KOPT-K1 (cell line): ENCODE measurements around the gene ESPNL.

Experiments used
- H3K27ac ChIP-seq: fragments of 200-600 bp; sonication (generic); 2 replicates; pipeline ENCODE4 v1.5.1; 2016; ENCODE audit warnings: antibody characterized with exemption, mild to moderate bottlenecking, low read depth, low read length; ENCODE audit not compliant: poor library complexity, severe bottlenecking
- H3K36me3 ChIP-seq: fragments of 200-600 bp; sonication (generic); 2 replicates; pipeline ENCODE4 v1.5.1; 2017; ENCODE audit warnings: antibody characterized with exemption, mild to moderate bottlenecking, low read length, moderate library complexity; ENCODE audit not compliant: insufficient read depth
- H3K9me3 ChIP-seq: fragments of 200-600 bp; sonication (generic); 2 replicates; pipeline ENCODE4 v1.5.1; 2017; ENCODE audit warnings: antibody characterized with exemption, low read length, mild to moderate bottlenecking; ENCODE audit not compliant: insufficient read depth, poor library complexity, severe bottlenecking

The ESPNL gene

DNA sequence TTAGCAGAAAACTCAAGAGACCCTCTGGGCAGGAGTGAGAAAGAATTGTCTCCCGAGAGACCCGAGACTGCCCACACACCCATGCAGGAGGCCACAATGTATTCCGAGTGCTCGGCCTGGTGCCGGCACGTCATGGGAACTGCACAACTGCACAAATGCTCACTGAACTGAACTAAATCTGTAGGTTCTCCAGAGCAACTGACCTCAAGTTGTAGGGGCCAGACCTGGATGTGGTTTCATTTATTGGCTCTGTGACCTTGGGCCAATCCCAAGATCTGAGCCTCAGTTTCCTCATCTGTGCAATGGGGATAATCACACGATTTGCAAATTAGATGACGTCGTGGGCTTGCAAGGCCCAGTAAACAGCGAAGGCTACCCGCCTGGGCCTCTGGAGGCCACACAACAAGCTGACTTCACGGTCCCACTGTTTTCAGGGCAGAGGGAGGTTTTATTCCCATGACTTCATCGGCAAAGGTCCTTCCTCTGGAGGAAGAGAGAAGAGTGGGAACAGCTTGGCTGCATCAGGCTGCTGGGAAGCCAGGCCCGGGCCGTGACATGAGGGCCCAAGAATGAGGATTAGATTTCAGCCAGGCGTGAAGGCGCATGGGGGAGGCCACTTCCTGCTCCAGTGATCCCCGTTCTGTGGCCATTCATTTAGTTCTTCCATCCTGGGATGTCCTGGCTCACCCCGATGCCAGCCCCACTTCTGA lies 55.1 kb downstream of the ESPNL start:
- H3K36me3 ChIP-seq: no peaks in the 10 kb centered on the region
- H3K27ac ChIP-seq: no peak overlapping the region
- H3K9me3 ChIP-seq: peaks cover 6% of the 10 kb centered on the region

- Histone ChIP-seq H3K27ac (no peak overlapping the region), H3K36me3 (no peaks in the 10 kb centered on the region)
Observed at GRCh38 chr2:238155761-238156694, 55.9 kb downstream of the ESPNL start.

GRCh38 chr2:238157506-238158017 lies 57.4 kb downstream of the ESPNL start:
- Histone ChIP-seq H3K36me3 (no peaks in the 10 kb centered on the region), H3K9me3 (peaks cover 6% of the 10 kb centered on the region), H3K27ac (no peak overlapping the region)

More at GRCh38 chr2:238155761-238156694, 55.9 kb downstream of the ESPNL start:
- peaks cover 6% of the 10 kb centered on the region for H3K9me3 ChIP-seq

GRCh38 chr2:238158018-238158508 lies 57.9 kb downstream of the ESPNL start:
- Histone ChIP-seq H3K36me3 (no peaks in the 10 kb centered on the region), H3K27ac (no peak overlapping the region), H3K9me3 (peaks cover 6% of the 10 kb centered on the region)

- Histone ChIP-seq H3K36me3 (no peaks in the 10 kb centered on the region), H3K27ac (no peak within 1 kb of the TSS), H3K9me3 (peaks cover 6% of the 10 kb centered on the region)
Observed at GRCh38 chr2:238158509-238159070, 58.5 kb downstream of the ESPNL start, which contains the start of gene ERFE. ERFE (plus strand) TSS chr2:238158970; CDS start chr2:238159008, 38 bp downstream.

DNA sequence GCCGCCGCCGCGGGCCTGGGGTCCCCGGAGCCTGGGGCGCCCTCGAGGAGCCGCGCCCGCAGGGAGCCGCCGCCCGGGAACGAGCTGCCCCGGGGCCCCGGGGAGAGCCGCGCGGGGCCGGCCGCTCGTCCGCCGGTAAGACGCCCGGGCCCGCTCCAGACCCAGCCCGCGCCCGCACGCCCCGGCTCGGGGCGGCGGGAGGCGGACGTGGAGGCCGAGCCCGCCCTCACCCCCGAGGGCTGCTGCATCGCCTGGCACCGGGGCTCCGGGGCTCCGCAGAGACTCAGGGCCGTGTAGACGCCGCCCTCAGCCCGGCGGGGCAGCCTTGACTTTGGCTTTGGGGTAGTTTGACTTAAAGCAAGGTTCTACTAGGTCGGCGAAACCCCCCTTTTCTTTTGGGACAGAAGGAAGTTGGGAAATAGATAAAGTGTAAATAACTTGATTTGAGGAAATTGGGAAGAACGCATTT lies 59.0 kb downstream of the ESPNL start:
- H3K36me3 ChIP-seq: no peaks in the 10 kb centered on the region
- no peak overlapping the region for H3K27ac ChIP-seq
- peaks cover 4% of the 10 kb centered on the region for H3K9me3 ChIP-seq

DNA sequence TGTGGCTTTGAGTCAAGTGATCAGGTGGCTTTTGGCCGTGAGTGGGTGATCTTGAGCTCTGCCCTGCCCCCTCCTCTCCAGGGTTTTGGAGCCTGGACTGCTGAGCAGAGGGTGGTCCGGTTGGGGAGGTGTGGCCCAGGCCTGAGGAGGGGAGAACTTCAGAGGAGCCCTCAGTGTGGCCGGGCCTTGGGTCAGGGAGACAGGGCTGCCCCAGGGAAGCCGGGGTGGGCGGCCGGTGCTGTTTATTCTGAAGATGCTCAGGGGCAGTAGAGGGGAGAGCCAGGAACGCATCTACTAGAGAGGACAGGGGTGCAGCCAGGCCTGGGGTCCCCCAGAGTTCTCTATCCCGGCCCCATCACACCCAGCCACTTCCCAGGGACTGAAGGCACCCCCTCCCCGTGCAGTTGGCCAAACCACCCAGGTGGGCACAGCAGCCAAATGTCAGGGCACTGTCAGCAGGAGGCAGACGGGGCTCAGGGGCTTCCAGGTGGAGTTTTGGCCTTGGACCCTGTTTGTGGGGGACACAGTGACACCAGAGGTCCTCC lies 59.6 kb downstream of the ESPNL start:
- Histone ChIP-seq H3K36me3 (no peaks in the 10 kb centered on the region), H3K27ac (no peak overlapping the region), H3K9me3 (no peaks in the 10 kb centered on the region)

DNA sequence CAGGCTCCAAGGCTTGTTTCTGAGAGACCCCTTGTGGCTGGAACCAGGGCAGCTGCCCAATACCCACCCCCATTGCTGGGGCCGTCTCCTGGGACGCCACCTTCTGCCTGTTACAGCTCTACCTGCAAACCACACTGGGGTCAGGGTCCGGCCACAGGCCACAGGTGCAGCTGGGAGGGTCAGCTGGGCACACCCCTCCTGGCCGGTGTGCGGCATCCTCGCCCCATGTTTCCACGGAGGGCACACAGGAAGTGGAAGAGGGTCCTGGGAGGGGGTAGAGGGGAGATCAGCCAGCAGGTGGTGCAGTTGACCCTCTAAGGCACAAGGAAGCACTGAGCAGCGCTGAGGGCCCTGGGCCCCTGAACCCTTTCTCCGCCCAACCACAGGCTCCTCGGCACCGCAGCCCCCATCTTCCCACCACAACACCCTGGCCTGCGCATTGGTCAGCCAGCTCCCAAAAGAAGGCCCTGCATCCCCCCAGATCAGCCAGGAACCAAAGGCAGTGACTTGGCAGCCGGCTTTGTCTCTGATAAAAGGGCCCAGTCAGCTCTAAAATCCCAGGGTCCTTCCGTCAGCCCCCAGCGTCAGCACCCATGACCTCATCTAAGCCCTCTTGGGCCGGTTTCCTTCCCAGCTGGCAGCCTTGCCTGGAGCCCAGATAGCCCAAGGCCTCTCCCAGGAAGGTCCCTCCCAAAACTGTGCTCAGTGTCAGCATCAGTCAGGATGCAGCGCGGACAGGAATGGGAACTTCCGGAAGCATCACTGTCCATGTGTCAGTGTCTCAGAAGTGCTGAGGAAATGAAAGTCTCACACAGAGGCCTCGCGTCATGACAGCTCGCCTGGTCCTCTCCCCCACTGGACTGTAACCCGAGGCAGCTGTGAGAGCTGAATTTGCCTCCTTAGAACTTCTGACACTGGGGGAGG lies 60.3 kb downstream of the ESPNL start:
- H3K9me3 ChIP-seq: no peaks in the 10 kb centered on the region
- no peak overlapping the region for H3K27ac ChIP-seq
- no peaks in the 10 kb centered on the region for H3K36me3 ChIP-seq

DNA sequence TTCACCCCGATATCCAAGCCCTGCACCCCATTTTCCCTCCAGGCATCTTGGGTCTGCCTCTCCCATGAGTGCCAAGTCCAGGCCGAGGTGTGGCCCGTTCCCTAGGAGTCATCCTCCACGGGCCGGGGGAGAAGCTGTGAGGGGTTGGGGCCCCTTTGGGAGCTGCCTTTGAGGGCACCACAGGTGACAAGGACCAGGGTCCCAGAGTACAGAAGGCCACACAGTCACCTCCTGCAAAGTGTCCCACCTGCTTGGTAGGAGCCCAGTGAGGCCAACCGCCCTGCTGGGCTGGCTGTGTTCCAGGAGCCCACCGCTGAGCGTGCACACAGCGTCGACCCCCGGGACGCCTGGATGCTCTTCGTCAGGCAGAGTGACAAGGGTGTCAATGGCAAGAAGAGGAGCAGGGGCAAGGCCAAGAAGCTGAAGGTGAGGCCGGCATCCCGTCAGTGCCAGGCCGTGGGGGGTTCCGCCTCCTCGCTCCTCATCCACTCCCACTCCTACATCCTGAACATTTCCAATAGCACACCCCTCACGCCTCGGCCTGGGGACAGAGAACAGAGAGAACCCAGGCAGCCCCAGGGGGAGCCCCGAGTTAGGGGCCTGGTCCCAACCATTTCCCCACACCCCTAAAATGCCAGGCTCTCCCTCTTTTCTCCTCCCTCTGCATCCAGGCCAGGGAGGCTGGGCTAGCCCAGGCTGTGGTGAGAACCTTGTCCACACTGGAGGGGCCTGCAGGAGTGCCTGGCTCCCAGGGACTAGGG lies 61.3 kb downstream of the ESPNL start:
- Histone ChIP-seq H3K36me3 (peaks cover 3% of the 10 kb centered on the region; the same call in 1 of the 2 replicates), H3K9me3 (no peaks in the 10 kb centered on the region), H3K27ac (no peak overlapping the region)

DNA sequence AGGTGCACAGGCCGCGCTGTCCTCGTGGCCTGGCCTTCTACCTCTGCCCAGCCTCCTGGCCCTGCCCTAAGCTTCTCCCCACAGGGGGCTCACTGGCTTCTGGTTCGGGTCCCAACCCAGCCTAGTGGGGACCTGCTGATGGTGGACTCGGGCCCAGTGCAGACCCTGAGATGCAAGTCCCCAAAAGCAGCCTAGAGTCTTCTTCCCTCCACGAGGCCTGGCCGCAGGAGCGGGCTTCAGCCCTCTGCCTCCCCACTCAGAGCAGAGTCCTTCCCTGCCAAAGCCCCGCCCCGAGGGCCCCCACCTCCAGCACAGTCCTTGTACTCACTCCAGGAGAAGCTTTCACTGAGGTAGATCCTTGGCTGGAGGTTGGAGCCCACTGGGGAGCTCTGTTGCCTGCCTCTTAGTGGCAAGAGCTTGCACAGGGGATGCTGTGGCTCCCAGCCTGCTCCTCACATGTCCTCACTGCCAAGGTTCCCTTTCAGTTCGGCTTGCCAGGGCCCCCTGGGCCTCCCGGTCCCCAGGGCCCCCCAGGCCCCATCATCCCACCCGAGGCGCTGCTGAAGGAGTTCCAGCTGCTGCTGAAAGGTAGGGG lies 62.2 kb downstream of the ESPNL start:
- H3K27ac ChIP-seq: no peak overlapping the region
- H3K9me3 ChIP-seq: no peaks in the 10 kb centered on the region
- H3K36me3 ChIP-seq: peaks cover 12% of the 10 kb centered on the region; the same call in 1 of the 2 replicates

GRCh38 chr2:238162846-238163441 lies 62.8 kb downstream of the ESPNL start:
- Histone ChIP-seq H3K36me3 (peaks cover 18% of the 10 kb centered on the region), H3K27ac (no peak overlapping the region), H3K9me3 (no peaks in the 10 kb centered on the region)

DNA sequence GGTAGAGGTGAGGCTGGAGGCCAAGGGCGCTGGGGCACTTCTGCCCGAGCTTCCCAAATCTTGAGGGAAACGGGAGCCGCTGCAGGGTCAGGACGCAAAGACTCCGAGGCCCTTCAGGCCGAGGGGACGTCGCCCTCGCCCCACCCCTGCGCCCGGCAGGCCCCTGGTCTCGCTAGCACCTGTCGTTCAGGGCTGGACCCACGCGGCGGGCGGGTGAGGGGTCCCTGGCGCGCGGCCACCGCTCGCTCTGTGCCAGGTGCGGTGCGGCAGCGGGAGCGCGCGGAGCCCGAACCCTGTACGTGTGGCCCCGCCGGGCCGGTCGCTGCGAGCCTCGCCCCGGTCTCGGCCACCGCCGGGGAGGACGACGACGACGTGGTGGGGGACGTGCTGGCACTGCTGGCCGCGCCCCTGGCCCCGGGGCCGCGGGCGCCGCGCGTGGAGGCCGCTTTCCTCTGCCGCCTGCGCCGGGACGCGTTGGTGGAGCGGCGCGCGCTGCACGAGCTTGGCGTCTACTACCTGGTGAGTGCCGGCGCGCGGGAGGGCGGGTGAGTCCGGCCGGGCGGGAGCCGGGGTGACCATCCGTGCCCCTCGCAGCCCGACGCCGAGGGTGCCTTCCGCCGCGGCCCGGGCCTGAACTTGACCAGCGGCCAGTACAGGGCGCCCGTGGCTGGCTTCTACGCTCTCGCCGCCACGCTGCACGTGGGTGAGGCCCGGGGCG lies 63.5 kb downstream of the ESPNL start:
- peaks cover 24% of the 10 kb centered on the region for H3K36me3 ChIP-seq
- H3K9me3 ChIP-seq: no peaks in the 10 kb centered on the region
- no peak overlapping the region for H3K27ac ChIP-seq
